Measurements from ENCODE around the gene STAG1. TPM values are rescaled to one million over a fixed set of nuclear protein-coding genes. Genes with fewer than 3 reads are reported as not detected.
"Not testable (repeated sequence)": the region's sequence is repeated elsewhere in the genome, so short reads cannot be mapped to it uniquely, and the experiment has no call there.

The STAG1 gene
- total RNA-seq (2014; rRNA removed; shearing (Covaris generic); ENCODE audit: low replicate concordance): 12.6 and 13.7 TPM in 2 replicates

DNA sequence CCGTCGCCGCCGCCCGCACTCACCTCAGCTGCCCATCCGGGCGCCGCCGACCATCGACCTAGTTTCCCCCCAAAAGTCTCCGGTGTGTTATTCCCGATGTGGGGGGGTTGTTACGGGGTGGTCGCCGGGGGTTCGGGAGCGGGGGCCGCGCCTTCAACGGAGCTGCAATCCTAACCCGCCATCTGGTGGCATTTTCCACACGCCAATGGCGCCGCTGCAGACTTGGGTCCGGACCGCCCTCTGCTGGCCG lies at the start of gene STAG1:
Gene STAG1, minus strand, starts transcription at position 207 of the 250 bp plus-strand sequence. CDS start 121,480 bp downstream, outside the sequence.
- Histone ChIP-seq H3K9ac (ENCODE audit: low read length) (peak within 1 kb of the TSS; percentile 89), H3K27ac (ENCODE audit: low read length) (peak within 1 kb of the TSS; percentile 93), H3K9me3 (ENCODE audit: low read length) (no peaks in the 10 kb centered on the region), H3K79me2 (ENCODE audit: low read length) (peaks cover 48% of the 10 kb centered on the region), H3K4me2 (ENCODE audit: low read depth, low read length, poor library complexity, severe bottlenecking) (peak within 1 kb of the TSS; percentile 94), H3K4me3 (ENCODE audit: low read length) (peak within 1 kb of the TSS; percentile 86), H3K36me3 (ENCODE audit: insufficient read depth, low read length) (no peaks in the 10 kb centered on the region), H3K9me2 (replicated peaks; ENCODE audit: insufficient read depth, low read length) (no peaks in the 10 kb centered on the region), H2AFZ (ENCODE audit: low read length) (peak within 1 kb of the TSS; percentile 92), H4K20me1 (ENCODE audit: insufficient read depth, low read depth, low read length) (no peaks in the 10 kb centered on the region), H3K4me1 (ENCODE audit: low read length) (peaks cover 50% of the 10 kb centered on the region), H3K27me3 (ENCODE audit: low read length) (no peaks in the 10 kb centered on the region)
- no peak for DNase-seq

DNA sequence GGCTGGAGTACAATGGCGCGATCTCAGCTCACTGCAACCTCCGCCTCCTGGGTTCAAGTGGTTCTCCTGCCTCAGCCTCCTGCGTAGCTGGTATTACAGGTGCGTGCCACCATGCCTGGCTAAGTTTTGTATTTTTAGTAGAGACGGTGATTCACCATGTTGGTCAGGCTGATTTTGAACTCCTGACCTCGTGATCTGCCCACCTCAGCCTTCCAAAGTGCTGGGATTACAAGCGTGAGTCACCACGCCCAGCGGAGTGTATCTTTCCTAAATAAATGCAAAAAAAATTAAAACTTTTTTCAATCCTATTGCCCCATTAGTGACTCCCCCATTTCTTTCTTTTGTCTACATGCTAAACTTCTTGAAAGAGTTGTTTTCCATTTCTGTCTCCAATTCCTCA lies 49.0 kb upstream of the STAG1 start:
- not testable (repeated sequence) for H3K27me3 ChIP-seq (ENCODE audit: low read length); H3K4me3 ChIP-seq (ENCODE audit: low read length); H3K9me2 ChIP-seq (replicated peaks; ENCODE audit: insufficient read depth, low read length); H3K4me2 ChIP-seq (ENCODE audit: low read depth, low read length, poor library complexity, severe bottlenecking); H4K20me1 ChIP-seq (ENCODE audit: insufficient read depth, low read depth, low read length); H3K79me2 ChIP-seq (ENCODE audit: low read length); H3K4me1 ChIP-seq (ENCODE audit: low read length); DNase-seq; H3K27ac ChIP-seq (ENCODE audit: low read length); H2AFZ ChIP-seq (ENCODE audit: low read length); H3K9ac ChIP-seq (ENCODE audit: low read length); H3K36me3 ChIP-seq (ENCODE audit: insufficient read depth, low read length); H3K9me3 ChIP-seq (ENCODE audit: low read length)

DNA sequence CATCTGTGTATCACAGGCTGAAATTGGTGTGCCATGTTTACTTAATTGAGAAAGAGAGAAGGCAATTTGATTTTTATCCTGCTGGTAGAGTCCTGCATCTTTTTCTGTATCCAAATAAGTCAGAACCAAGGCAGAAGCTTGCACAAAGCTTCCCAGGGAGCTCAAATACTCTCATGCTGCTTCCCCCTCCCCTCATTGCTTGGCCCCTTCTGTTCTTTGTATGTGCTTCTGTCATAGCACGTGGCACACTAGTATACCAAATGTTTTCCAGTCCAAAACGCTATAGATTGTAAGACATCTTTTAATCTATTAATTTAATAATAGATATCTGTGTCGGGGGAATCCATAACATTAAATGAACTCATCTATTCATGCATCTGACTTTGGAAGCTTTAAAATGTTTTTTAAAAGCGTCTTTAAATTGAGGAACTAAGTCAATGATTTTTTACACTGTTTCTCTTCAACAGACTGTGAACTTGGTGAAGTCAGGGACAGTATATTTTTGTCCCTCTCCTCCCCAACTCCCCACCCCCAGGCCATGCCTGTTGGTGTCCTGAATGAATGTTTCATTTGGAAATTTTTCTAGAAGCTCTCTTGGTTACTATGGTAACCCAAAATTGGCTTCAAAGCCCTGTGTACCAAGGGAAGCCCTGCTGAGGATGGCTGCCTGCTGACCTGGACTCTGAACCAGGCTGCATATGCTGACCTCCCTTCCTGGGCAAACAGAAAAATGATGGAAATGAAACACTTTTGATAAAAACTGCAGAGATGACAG lies 40.6 kb upstream of the STAG1 start:
- H4K20me1 ChIP-seq (ENCODE audit: insufficient read depth, low read depth, low read length): no peaks in the 10 kb centered on the region
- peaks cover 3% of the 10 kb centered on the region for H3K4me1 ChIP-seq (ENCODE audit: low read length)
- no peak overlapping the region for H3K9ac ChIP-seq (ENCODE audit: low read length)
- no peak overlapping the region for H3K27ac ChIP-seq (ENCODE audit: low read length)
- H3K4me2 ChIP-seq (ENCODE audit: low read depth, low read length, poor library complexity, severe bottlenecking): no peak overlapping the region
- peak overlapping the region; percentile 43 for H2AFZ ChIP-seq (ENCODE audit: low read length)
- H3K9me3 ChIP-seq (ENCODE audit: low read length): no peaks in the 10 kb centered on the region
- no peaks in the 10 kb centered on the region for H3K9me2 ChIP-seq (replicated peaks; ENCODE audit: insufficient read depth, low read length)
- no peak for DNase-seq
- no peaks in the 10 kb centered on the region for H3K36me3 ChIP-seq (ENCODE audit: insufficient read depth, low read length)
- no peak overlapping the region for H3K4me3 ChIP-seq (ENCODE audit: low read length)
- no peaks in the 10 kb centered on the region for H3K79me2 ChIP-seq (ENCODE audit: low read length)
- H3K27me3 ChIP-seq (ENCODE audit: low read length): no peaks in the 10 kb centered on the region; the same call in 1 of the 2 replicates

DNA sequence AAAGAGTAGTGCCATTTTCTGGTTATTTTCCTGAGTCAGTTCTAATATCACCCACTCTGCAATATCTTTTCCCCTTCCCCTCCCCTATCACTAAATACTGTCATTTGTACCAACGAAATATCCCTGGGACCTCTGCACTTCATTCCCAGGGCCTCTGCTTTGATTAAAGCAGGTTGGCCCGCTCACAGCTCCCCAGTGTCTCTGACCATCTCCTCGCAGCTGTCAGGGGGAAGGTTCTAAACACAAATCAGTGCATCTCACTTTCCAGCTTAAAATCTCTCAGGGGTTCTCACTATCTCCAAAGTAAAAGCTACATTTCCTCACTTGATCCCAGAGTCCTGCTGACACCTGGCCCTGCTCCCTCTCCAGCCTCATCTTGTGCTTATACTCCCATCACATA lies 38.6 kb upstream of the STAG1 start:
- no peaks in the 10 kb centered on the region for H3K9me3 ChIP-seq (ENCODE audit: low read length)
- no peak overlapping the region for H3K4me2 ChIP-seq (ENCODE audit: low read depth, low read length, poor library complexity, severe bottlenecking)
- H3K27ac ChIP-seq (ENCODE audit: low read length): no peak overlapping the region
- no peak overlapping the region for H3K4me3 ChIP-seq (ENCODE audit: low read length)
- H3K9me2 ChIP-seq (replicated peaks; ENCODE audit: insufficient read depth, low read length): no peaks in the 10 kb centered on the region
- H3K36me3 ChIP-seq (ENCODE audit: insufficient read depth, low read length): no peaks in the 10 kb centered on the region
- H3K9ac ChIP-seq (ENCODE audit: low read length): no peak overlapping the region
- H3K4me1 ChIP-seq (ENCODE audit: low read length): peaks cover 17% of the 10 kb centered on the region
- no peaks in the 10 kb centered on the region for H3K79me2 ChIP-seq (ENCODE audit: low read length)
- no peak overlapping the region for H2AFZ ChIP-seq (ENCODE audit: low read length)
- no peaks in the 10 kb centered on the region for H4K20me1 ChIP-seq (ENCODE audit: insufficient read depth, low read depth, low read length)
- no peaks in the 10 kb centered on the region; the same call in 1 of the 2 replicates for H3K27me3 ChIP-seq (ENCODE audit: low read length)
- no peak for DNase-seq

DNA sequence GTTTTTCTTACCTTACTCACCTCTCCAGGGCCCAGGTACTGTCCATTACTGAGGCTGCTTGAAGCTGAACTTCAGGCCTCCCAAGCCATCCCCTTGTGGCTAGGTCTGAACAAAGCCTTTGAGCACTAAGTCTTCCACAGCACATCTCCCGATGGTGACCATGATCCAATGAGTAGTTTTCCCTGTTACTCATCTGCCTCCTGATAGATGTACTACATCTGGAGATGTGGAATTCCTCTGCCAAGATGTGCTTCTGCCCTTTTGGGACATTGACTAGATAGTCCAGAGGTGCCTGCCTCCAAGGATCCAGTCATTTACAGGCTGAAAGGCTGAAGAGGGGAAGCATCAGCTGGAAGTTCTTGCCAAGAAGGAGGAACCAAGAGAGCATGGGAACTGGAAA lies 37.8 kb upstream of the STAG1 start:
- Histone ChIP-seq H3K27ac (ENCODE audit: low read length) (no peak overlapping the region), H3K4me1 (ENCODE audit: low read length) (peaks cover 17% of the 10 kb centered on the region), H2AFZ (ENCODE audit: low read length) (no peak overlapping the region), H3K4me3 (ENCODE audit: low read length) (no peak overlapping the region), H3K36me3 (ENCODE audit: insufficient read depth, low read length) (no peaks in the 10 kb centered on the region), H3K79me2 (ENCODE audit: low read length) (no peaks in the 10 kb centered on the region), H3K9me2 (replicated peaks; ENCODE audit: insufficient read depth, low read length) (no peaks in the 10 kb centered on the region), H4K20me1 (ENCODE audit: insufficient read depth, low read depth, low read length) (no peaks in the 10 kb centered on the region), H3K9ac (ENCODE audit: low read length) (no peak overlapping the region), H3K9me3 (ENCODE audit: low read length) (no peaks in the 10 kb centered on the region), H3K27me3 (ENCODE audit: low read length) (no peaks in the 10 kb centered on the region; the same call in 1 of the 2 replicates), H3K4me2 (ENCODE audit: low read depth, low read length, poor library complexity, severe bottlenecking) (no peak overlapping the region)
- no peak for DNase-seq

DNA sequence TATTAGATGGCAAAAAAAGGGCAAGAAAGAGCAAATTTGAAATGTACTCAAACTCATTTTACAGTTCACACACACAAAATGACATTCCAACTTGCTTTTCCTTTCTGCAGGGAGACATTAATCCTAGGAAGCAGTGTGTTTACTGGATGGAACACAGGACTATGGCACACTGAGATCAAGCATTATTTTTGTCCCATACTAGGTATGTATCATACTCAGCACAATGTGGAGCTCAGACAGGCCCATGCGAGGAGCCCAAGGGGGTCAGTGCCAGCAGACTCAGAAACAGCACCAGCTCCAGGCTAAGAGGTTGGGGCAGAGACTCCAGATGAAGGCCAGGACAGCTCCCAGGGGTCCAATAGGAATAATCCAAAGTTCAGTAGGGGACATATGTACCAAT lies 36.0 kb upstream of the STAG1 start:
- no peak overlapping the region for H3K4me2 ChIP-seq (ENCODE audit: low read depth, low read length, poor library complexity, severe bottlenecking)
- H3K4me1 ChIP-seq (ENCODE audit: low read length): peaks cover 17% of the 10 kb centered on the region
- no peak overlapping the region for H3K9ac ChIP-seq (ENCODE audit: low read length)
- no peak for DNase-seq
- H3K27me3 ChIP-seq (ENCODE audit: low read length): no peaks in the 10 kb centered on the region; the same call in 1 of the 2 replicates
- H3K4me3 ChIP-seq (ENCODE audit: low read length): no peak overlapping the region
- H3K27ac ChIP-seq (ENCODE audit: low read length): no peak overlapping the region
- no peaks in the 10 kb centered on the region for H3K9me3 ChIP-seq (ENCODE audit: low read length)
- no peaks in the 10 kb centered on the region for H4K20me1 ChIP-seq (ENCODE audit: insufficient read depth, low read depth, low read length)
- no peaks in the 10 kb centered on the region for H3K9me2 ChIP-seq (replicated peaks; ENCODE audit: insufficient read depth, low read length)
- no peaks in the 10 kb centered on the region for H3K36me3 ChIP-seq (ENCODE audit: insufficient read depth, low read length)
- no peaks in the 10 kb centered on the region for H3K79me2 ChIP-seq (ENCODE audit: low read length)
- no peak overlapping the region for H2AFZ ChIP-seq (ENCODE audit: low read length)

DNA sequence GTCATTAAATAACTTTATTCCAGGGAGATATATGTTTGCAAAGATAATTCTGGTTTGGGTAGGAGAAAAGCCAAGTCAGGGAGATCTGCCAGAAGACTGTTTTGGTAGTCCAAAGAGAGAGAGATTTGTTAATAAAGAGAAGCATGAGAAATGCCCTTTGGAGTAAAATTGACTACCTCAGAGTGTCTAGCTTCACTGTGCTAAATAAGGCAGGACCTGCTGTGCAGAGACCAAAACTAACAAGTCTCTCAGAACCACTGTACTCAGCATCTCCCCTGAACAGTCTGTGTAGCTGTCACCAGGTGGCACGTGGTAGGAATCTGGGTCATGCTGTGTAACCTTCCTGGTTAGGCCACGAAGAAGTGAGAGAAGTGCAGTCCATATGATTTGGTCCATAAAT lies 35.2 kb upstream of the STAG1 start:
- Histone ChIP-seq H3K9me3 (ENCODE audit: low read length) (no peaks in the 10 kb centered on the region), H3K4me2 (ENCODE audit: low read depth, low read length, poor library complexity, severe bottlenecking) (no peak overlapping the region), H3K9ac (ENCODE audit: low read length) (no peak overlapping the region), H3K36me3 (ENCODE audit: insufficient read depth, low read length) (no peaks in the 10 kb centered on the region), H4K20me1 (ENCODE audit: insufficient read depth, low read depth, low read length) (no peaks in the 10 kb centered on the region), H3K9me2 (replicated peaks; ENCODE audit: insufficient read depth, low read length) (no peaks in the 10 kb centered on the region), H3K27me3 (ENCODE audit: low read length) (no peaks in the 10 kb centered on the region; the same call in 1 of the 2 replicates), H3K27ac (ENCODE audit: low read length) (no peak overlapping the region), H3K4me1 (ENCODE audit: low read length) (peaks cover 14% of the 10 kb centered on the region), H3K79me2 (ENCODE audit: low read length) (no peaks in the 10 kb centered on the region), H2AFZ (ENCODE audit: low read length) (peak overlapping the region; percentile 84), H3K4me3 (ENCODE audit: low read length) (no peak overlapping the region)
- DNase-seq: no peak

DNA sequence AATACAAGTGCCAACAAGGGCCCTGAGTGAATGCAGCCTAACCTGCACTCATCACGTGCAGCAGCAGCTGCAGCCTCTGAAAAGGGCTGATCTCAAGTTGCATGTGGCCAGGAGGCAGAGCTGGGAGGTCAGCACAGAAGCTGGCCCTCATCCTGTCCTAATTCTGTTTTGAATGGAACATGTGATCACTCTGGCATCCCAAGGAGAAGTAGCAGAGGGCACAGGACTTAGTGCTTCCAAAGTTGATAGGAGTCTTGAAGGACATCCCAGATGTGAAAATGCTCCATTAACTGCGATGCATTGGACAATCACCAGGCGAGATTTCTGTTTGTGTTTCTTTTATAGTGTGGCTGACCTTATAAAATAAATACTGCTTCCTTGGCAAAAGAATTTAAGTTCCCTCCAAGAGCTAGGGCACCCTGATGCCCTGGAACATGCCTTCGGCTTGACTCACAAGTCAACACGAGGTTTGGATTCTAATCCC lies 31.6 kb upstream of the STAG1 start:
- no peak overlapping the region for H2AFZ ChIP-seq (ENCODE audit: low read length)
- peaks cover 14% of the 10 kb centered on the region for H3K4me1 ChIP-seq (ENCODE audit: low read length)

More for the DNA sequence above, 31.6 kb upstream of the STAG1 start:
- no peak for DNase-seq
- H3K4me2 ChIP-seq (ENCODE audit: low read depth, low read length, poor library complexity, severe bottlenecking): no peak overlapping the region
- no peaks in the 10 kb centered on the region; the same call in 1 of the 2 replicates for H3K27me3 ChIP-seq (ENCODE audit: low read length)
- H3K27ac ChIP-seq (ENCODE audit: low read length): no peak overlapping the region
- no peaks in the 10 kb centered on the region for H3K79me2 ChIP-seq (ENCODE audit: low read length)
- no peak overlapping the region for H3K9ac ChIP-seq (ENCODE audit: low read length)
- H4K20me1 ChIP-seq (ENCODE audit: insufficient read depth, low read depth, low read length): no peaks in the 10 kb centered on the region
- no peak overlapping the region for H3K4me3 ChIP-seq (ENCODE audit: low read length)
- no peaks in the 10 kb centered on the region for H3K9me2 ChIP-seq (replicated peaks; ENCODE audit: insufficient read depth, low read length)
- H3K36me3 ChIP-seq (ENCODE audit: insufficient read depth, low read length): no peaks in the 10 kb centered on the region
- no peaks in the 10 kb centered on the region for H3K9me3 ChIP-seq (ENCODE audit: low read length)
